Left hindlimb (tissue), 1 donor: ENCODE measurements around the gene SPATA31C1.
"Not testable (repeated sequence)": the region's sequence is repeated elsewhere in the genome, so short reads cannot be mapped to it uniquely, and the experiment has no call there.

Experiments
- DNase-seq: peaks from one replicate; pipeline ENCODE4 v3.0.0-alpha.2; 2018

The SPATA31C1 gene

GRCh38 chr9:87887661-87888480, 29.9 kb upstream of the SPATA31C1 start:
- DNase-seq = no peak

GRCh38 chr9:87888501-87888900, 29.3 kb upstream of the SPATA31C1 start:
- no peak for DNase-seq

DNA sequence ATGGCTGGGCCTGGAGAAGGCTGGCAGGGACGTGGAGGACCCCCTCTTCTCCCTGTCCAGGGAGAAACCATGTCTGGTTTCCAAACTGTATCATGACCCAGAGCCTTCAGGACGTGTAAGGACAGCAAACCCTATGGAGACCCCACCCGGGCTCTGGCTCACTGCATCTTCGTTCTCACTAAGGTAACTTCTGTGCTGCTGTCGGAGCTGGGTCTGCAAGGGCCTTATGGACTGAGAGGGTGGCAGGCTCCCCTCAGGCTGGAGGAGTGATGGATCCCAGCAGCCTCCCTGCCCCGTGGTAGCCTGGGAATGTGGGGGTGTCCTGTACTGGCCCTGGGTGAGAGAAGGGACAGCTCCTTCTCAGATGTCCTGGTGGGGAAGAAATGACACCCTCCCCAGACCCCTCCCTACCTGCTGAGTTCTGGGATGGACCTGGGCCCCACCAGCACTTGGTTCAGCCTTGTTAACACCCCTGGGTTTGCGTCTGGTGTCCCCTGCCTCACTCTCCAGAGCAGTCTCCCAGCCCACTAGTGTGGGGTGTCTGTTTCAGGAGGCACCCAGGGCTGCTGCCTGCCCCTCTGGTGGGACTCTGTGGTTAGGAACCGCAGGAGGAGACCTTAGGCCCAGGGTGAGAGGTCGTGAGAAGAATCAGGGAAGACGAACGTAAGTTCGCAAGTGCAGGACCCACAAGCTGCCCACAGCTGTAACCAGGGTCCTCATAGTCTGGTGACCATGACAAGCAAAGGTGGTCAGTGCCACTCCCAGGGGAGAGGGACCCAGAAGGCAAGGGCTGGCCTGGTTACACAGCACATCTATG, 28.5 kb upstream of the SPATA31C1 start:
- no peak for DNase-seq

DNA sequence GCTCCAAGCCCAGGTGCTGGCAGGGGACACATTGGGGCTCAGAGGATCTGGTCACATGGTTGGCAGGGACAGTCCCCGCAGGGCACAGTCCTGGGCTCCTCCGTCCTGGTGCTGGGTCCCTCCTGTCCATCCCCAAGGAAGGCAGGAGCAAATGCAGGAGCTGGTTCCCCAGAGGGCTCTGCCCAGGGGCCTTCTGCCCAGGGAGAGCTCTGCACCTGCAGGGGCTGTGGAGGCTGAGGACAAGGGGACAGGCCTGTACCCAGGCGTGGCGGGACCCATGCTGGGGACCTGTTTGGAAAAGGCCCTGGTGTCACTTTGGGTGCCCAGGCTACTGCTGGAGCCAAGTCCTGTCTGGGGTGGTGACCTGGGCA, 27.9 kb upstream of the SPATA31C1 start:
- no peak for DNase-seq

DNA sequence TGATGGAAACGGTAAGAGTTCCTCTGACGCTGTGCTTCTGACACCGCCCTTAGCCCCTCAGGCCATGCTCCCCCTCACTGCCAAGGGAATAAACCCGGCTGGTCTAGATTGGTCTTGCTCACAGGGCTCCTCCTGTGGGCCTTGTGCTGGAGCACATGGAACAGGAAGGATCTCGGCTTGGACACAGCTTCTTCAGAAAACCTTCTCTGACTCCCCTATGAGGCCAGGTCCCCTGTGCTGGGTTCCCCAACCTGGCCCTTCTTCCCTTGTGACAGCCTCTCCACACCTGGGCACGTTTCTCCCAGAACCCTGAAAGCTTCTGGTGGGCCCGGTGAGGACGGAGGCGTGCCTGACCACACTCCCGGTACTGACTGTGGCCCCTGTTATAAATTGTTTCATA, 26.9 kb upstream of the SPATA31C1 start:
- DNase-seq = no peak

- no peak for DNase-seq
These were observed 26.0 kb upstream of the SPATA31C1 start for GRCh38 chr9:87891754-87892153.

- no peak for DNase-seq
These were observed 24.8 kb upstream of the SPATA31C1 start for GRCh38 chr9:87892956-87893355.

- DNase-seq = no peak
These were observed 22.6 kb upstream of the SPATA31C1 start for GRCh38 chr9:87894998-87895625.

GRCh38 chr9:87896891-87897290, 20.9 kb upstream of the SPATA31C1 start:
- no peak for DNase-seq

DNA sequence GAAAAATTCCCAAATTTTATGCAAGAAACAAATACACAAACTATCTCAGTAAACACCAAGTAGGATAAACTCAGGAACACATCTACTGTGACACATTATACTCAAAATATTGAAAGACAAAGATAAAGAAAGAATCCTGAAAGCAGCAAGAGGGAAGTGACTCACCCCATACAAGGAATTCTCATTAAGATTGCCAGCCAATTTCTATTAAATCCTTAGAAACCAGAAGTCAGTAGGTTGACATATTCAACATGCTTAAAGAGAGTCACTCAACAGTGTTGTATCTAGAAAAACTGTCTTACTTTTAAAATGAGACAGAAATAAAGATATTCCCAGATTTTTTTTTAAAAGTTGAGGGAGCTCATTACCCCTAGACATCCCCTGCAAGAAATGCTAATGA, 19.6 kb upstream of the SPATA31C1 start:
- no peak for DNase-seq

DNA sequence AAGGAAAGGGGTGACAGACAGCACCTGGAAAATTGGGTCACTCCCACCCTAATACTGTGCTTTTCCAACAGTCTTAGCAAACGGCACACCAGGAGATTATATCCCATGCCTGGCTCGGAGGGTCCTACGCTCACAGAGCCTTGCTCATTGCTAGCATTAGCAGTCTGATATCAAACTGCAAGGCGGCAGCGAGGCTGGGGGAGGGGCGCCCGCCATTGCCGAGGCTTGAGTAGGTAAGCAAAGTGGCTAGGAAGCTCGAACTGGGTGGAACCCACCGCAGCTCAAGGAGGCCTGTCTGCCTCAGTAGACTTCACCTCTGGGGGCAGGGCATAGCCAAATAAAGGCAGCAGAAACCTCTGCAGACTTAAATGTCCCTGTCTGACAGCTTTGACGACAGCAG, 15.4 kb upstream of the SPATA31C1 start:
- not testable (repeated sequence) for DNase-seq

GRCh38 chr9:87909310-87910041, 8.3 kb upstream of the SPATA31C1 start:
- no peak for DNase-seq

DNA sequence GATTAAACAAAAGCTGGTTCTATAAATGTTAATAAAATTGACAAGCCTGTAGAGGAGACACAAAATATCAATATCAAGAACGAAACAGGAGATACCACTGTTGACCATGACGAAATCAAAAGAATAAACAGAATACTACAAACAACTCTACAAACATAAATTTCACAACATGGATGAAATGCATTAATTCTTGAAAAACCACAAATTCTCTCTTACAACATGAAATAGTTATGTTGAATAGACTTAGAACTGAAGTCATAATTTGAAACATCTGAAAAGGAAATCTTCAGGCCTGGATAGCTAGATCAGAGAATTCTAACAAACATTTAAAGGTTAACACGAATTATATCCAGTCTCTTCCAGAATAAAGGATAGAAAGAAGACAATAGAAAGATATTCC, 6.9 kb upstream of the SPATA31C1 start:
- DNase-seq = no peak

DNA sequence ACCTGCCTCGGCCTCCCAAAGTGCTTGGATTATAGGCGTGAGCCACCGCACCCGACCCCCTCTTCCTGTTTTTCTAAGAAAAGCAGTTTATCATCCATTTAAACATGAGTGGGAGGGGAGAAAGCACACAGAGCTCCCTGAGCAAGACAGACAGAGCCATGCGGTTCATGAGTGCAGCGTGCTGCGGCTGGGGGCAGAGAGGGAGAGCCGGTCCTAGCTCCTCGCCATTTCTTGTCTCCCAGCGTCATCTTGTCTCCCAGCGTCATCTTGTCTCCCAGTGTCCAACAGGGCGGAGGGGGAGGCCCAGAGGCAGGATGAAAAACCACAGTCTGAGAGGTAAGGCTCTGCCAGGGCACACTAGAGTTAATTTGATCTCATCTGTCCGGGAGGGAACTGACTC, 1.3 kb downstream of the SPATA31C1 start:
- not testable (repeated sequence) for DNase-seq

DNA sequence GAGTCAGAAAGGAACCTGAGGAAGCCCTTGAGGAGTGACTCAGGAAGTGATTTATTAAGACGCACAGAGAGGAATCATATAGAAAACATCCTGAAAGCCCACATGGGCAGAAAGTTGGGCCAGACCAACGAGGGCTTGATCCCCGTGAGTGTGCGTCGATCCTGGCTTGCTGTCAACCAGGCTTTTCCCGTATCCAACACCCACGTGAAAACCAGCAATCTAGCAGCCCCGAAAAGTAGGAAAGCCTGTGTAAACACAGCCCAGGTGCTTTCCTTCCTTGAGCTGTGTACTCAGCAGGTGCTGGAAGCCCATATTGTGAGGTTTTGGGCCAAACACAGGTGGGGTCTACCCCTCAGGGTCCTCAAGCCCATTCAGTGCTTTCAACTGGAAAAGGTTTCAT, 3.8 kb downstream of the SPATA31C1 start:
- DNase-seq = not testable (repeated sequence)

DNA sequence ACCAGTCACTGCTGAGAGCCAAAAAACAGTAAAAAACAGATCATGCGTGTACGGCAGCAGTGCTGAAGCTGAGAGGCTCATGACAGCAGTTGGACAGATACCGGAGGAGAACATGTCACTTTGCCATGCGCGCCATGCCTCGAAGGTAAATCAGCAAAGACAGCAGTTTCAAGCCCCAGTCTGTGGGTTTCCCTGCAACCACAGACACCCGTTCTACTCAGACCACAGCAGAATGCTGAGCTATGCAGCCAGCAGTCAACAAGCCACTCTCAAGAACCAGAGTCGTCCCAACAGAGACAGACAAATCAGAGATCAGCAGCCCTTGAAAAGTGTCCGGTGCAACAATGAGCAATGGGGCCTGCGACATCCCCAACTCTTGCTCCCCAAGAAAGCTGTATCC, 5.2 kb downstream of the SPATA31C1 start:
- DNase-seq = not testable (repeated sequence)

DNA sequence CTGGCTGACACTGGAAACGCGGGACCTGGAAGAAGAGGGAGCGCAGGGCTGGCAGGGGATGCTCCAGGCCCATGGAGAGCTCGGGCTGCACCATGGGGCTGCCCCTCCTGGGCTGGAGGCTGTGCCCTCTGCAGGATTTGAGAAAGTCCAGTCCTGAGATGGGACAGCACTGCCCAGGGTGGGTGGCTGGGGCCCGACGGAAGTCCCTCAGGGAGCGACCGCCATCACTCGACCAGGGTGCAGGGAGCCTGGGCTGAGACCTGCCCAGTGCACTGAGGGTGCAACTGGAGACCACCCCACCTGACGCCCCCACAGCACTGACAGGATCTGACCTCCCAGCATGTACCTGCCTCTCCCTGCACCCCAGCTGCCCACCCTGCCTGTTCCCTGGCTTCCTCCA, 7.1 kb downstream of the SPATA31C1 start:
- DNase-seq = not testable (repeated sequence)

DNA sequence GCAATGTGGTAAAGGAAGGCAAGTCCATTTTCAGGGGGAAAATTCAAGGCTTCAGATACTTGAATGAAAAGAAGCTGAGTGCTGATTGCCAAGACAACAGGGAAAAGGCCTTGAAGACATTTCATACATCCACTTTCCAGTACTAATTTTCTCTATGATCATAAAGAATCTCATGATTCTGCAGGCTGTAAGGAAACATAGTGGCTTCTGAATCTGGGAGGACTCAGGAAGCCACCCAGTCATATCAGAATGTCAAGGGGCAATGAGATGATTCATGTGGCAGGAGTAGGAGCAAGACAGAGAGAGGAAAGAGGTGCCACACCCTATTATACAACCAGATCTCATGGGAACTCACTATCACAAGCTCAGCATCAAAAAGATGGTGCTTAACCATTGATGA, 11.4 kb downstream of the SPATA31C1 start:
- not testable (repeated sequence) for DNase-seq

DNA sequence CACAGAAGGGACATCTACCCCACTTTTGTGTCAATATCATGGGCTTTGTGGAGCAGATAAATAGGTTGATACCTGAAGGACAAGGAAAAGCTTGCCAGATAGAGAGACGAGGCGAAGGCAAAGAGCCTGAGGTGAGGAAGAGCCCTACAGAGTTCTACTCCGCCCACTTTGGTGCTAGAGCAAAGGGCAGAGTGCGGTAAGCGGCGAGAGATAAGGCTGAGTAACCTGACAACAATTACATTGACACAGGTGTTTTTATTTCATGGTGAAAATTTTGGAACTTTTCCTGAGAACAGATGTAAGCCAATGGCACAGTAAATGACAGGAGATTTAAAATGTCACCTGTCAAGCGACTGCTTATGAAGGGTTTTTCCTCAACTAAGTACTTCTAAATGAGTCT, 16.7 kb downstream of the SPATA31C1 start:
- not testable (repeated sequence) for DNase-seq

DNA sequence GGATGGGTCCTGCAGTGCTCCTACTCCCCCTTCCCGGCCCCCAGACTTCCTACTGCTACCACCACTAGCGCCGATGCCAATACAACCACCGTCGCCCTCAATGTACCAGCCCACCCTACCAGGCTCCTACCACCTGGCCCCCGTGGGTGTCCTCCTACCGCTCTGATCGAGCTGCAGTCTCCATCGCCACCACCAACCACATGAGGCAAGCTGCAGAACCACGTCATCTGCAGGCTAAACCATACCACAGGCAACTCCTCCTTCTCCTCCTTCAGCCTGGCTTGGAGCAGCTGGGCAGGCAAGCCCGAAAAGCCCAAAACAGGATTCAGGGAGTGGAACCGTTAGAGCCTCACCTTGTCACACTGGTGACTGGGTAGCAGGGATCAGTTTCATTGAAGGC, 19.6 kb downstream of the SPATA31C1 start:
- DNase-seq = not testable (repeated sequence)

DNA sequence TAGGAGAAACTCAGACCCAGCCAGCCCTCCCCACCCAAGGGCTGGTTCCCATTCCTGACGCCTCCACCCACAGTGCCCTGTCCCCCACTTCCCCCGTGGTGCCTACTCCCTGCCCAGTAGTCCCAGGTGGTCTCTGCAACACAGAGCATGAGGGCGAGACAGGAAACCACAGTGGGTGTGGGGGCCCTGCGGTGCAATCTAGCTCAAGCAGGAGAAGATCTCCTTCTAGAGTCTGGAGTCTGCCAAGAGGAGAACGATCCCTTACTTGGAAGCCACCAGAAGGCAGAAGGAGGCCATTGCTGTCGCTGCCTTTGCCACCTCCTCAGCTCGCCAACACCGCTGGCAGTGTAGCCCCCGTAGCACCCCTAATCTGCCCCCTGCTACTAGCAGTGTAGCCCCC, 20.2 kb downstream of the SPATA31C1 start:
- DNase-seq = not testable (repeated sequence)

GRCh38 chr9:87938336-87938735, 20.6 kb downstream of the SPATA31C1 start:
- not testable (repeated sequence) for DNase-seq

- not testable (repeated sequence) for DNase-seq
These were observed 21.3 kb downstream of the SPATA31C1 start for GRCh38 chr9:87939096-87939495.
